B cell (primary cell): ENCODE results near the gene NRN1L. TPM values are rescaled to one million over a fixed set of nuclear protein-coding genes. Genes with fewer than 3 reads are reported as not detected.

Experiments used
- ATAC-seq: fragments of 200-7000 bp; cut with Tn5 transposase; one replicate; pipeline ENCODE4 v1.10.0; 2021; ENCODE audit warnings: low read depth, mild to moderate bottlenecking, moderate number of reproducible peaks, moderate library complexity
- CTCF ChIA-PET: fragments of 350-600 bp; sonication (Branson Sonifier 250); formaldehyde crosslinking; loops from one replicate; lab custom pipeline; 2021; ENCODE audit warnings: antibody characterized with exemption, inconsistent platforms; lab: Charles Lee
- POLR2A ChIA-PET: fragments of 350-600 bp; sonication (Branson Sonifier 250); formaldehyde crosslinking; loops from one replicate; lab custom pipeline; 2021; ENCODE audit warnings: antibody characterized with exemption; lab: Charles Lee
- DNase-seq: peaks from one replicate; pipeline ENCODE4 v3.0.0; 2013
- H2AFZ ChIP-seq: 2 replicates; pipeline ENCODE4 v1.6.1; 2012; ENCODE audit warnings: mild to moderate bottlenecking, low read depth, low read length; ENCODE audit not compliant: insufficient read depth, poor library complexity, severe bottlenecking
- H3K27ac ChIP-seq, 2 donors: 1 replicate in 1 of 2; 2 replicates in 1 of 2; pipeline ENCODE4 v1.5.1; 2012 to 2013; ENCODE audit warnings: low read length in 2 of 2, mild to moderate bottlenecking in 2 of 2, moderate library complexity in 1 of 2
- H3K27me3 ChIP-seq, 4 experiments: fragments of 200-600 bp in 1 of 4; sonication (generic) in 1 of 4; replicated peaks in 1 of 4; 1 replicate in 2 of 4; 2 replicates in 2 of 4; pipeline versions ENCODE4 v1.6.1 to v1.7.0; 2013 to 2016; ENCODE audit warnings: low read length in 3 of 4, mild to moderate bottlenecking in 2 of 4, mixed read lengths in 1 of 4, moderate library complexity in 1 of 4; ENCODE audit not compliant: insufficient read depth in 4 of 4, control insufficient read depth in 3 of 4; ENCODE audit errors: control extremely low read depth in 1 of 4
- H3K36me3 ChIP-seq, 2 experiments: replicated peaks in 1 of 2; 1 replicate in 1 of 2; 2 replicates in 1 of 2; pipeline versions ENCODE4 v1.6.1 to v1.7.1; 2013; ENCODE audit warnings: low read length in 1 of 2; ENCODE audit not compliant: insufficient read depth in 2 of 2, control insufficient read depth in 1 of 2; ENCODE audit errors: control extremely low read depth in 1 of 2, extremely low read depth in 1 of 2
- H3K4me1 ChIP-seq, 2 donors: fragments of 200-600 bp in 1 of 2; sonication (generic) in 1 of 2; 1 replicate in 1 of 2; 2 replicates in 1 of 2; pipeline versions ENCODE4 v1.5.1 to v1.6.1; 2013 to 2017; ENCODE audit warnings: low read length in 2 of 2; ENCODE audit not compliant: control insufficient read depth in 2 of 2, insufficient read depth in 2 of 2
- H3K4me2 ChIP-seq: replicated peaks from 2 replicates; pipeline ENCODE3; 2012; ENCODE audit warnings: mild to moderate bottlenecking, low read depth, low read length; ENCODE audit not compliant: poor library complexity, severe bottlenecking
- H3K4me3 ChIP-seq, 5 experiments: fragments of 200-600 bp in 1 of 5; sonication (generic) in 1 of 5; 1 replicate in 3 of 5; 2 replicates in 2 of 5; pipeline versions ENCODE4 v1.5.1 to v1.7.0; 2011 to 2016; ENCODE audit warnings: low read length in 4 of 5, mild to moderate bottlenecking in 4 of 5, low read depth in 2 of 5, control low read depth in 1 of 5, moderate library complexity in 1 of 5; ENCODE audit not compliant: insufficient read depth in 1 of 5; ENCODE audit errors: control extremely low read depth in 1 of 5, extremely low read depth in 1 of 5
- H3K79me2 ChIP-seq: fragments of 200-600 bp; sonication (generic); one replicate; pipeline ENCODE4 v1.6.0; 2016; ENCODE audit warnings: low read length; ENCODE audit not compliant: control insufficient read depth, insufficient read depth
- H3K9ac ChIP-seq: fragments of 200-600 bp; sonication (generic); 2 replicates; pipeline ENCODE4 v1.6.1; 2017; ENCODE audit warnings: mild to moderate bottlenecking, low read length, moderate library complexity
- H3K9me3 ChIP-seq, 3 donors: one replicate each; pipeline versions ENCODE4 v1.6.1 to v1.7.1; 2013; ENCODE audit warnings: low read length in 2 of 3; ENCODE audit not compliant: control insufficient read depth in 2 of 3, insufficient read depth in 1 of 3; ENCODE audit errors: control extremely low read depth in 1 of 3
- H4K20me1 ChIP-seq: 2 replicates; pipeline ENCODE4 v1.6.0; 2012; ENCODE audit warnings: mild to moderate bottlenecking, low read length; ENCODE audit not compliant: insufficient read depth, control insufficient read depth, poor library complexity, severe bottlenecking
- H3K27ac Mint-ChIP-seq: one replicate; pipeline ENCODE4 v1.8.0; 2021; ENCODE audit warnings: mixed read lengths
- H3K27me3 Mint-ChIP-seq: one replicate; pipeline ENCODE4 v1.8.0; 2021; ENCODE audit warnings: mixed read lengths
- H3K4me1 Mint-ChIP-seq: one replicate; pipeline ENCODE4 v1.8.0; 2021; ENCODE audit warnings: mixed read lengths
- H3K4me3 Mint-ChIP-seq: one replicate; pipeline ENCODE4 v1.8.0; 2021; ENCODE audit warnings: mixed read lengths
- H3K9me3 Mint-ChIP-seq: one replicate; pipeline ENCODE4 v1.8.0; 2022; ENCODE audit warnings: mixed read lengths; ENCODE audit not compliant: insufficient read depth
- CTCF ChIP-seq: fragments of 200-600 bp; IDR thresholded peaks from one replicate; pipeline ENCODE4 v1.8.0; 2022; ENCODE audit warnings: antibody characterized with exemption, mild to moderate bottlenecking
- EZH2 ChIP-seq: IDR thresholded peaks from 2 replicates; pipeline ENCODE4 v1.6.1; 2012; ENCODE audit warnings: borderline replicate concordance, low read depth, mild to moderate bottlenecking, moderate library complexity, low read length; ENCODE audit not compliant: insufficient read depth, poor library complexity, severe bottlenecking
- WGBS: methylation state at CpG from one replicate; pipeline ENCODE4 v1.1.5; 2013; ENCODE audit warnings: missing lambda C conversion rate; ENCODE audit not compliant: insufficient coverage; 5-methylcytosine and 5-hydroxymethylcytosine counted together
- intact Hi-C: fragments of 100-400 bp; cut with micrococcal nuclease; formaldehyde crosslinking; loops from one replicate; pipeline ENCODE4 v1.10.0; 2022
- polyA plus RNA-seq: library from polyadenylated mRNA; depleted of rRNA; stranded (reverse); fragments of >200 nt; gene quantifications from 2 replicates; pipeline ENCODE4 v1.2.3, GENCODE V29; 2012
- total RNA-seq, 2 donors: library from RNA; stranded (reverse); fragments of 120-200 nt in 1 of 2; gene quantifications; 1 replicate in 1 of 2; 2 replicates in 1 of 2; pipeline versions ENCODE4 v1.2.3 to v1.2.4, GENCODE V29; 2013 to 2022

The NRN1L gene
- total and polyA plus RNA-seq, 2 donors (not counting 1 experiment from before 2014, with no cell fraction given): 2.1 to 4.1 TPM

GRCh38 chr16:67855789-67856188, 28.9 kb upstream of the NRN1L start:
- Histone ChIP-seq H3K9ac (no peak overlapping the region), H2AFZ (no peak overlapping the region), H3K27ac (no peak overlapping the region), H4K20me1 (peaks cover 68% of the 10 kb centered on the region), H3K9me3 (no peaks in the 10 kb centered on the region), H3K4me2 (no peak overlapping the region), H3K4me3 (no peak overlapping the region), H3K36me3 (peaks cover 0 to 7% of the 10 kb centered on the region in 2 experiments), H3K27me3 (no peaks in the 10 kb centered on the region), H3K4me1 (no peaks in the 10 kb centered on the region), H3K79me2 (peaks cover 97% of the 10 kb centered on the region)
- no peak overlapping the region for H3K27ac Mint-ChIP-seq
- CTCF ChIA-PET: interaction anchor here (0.9 kb wide), 1 partner anchor 28 kb away, joined by 4 read pairs; no protein-coding TSS in a partner anchor
- WGBS: 90% methylated on average over 8 of the region's 10 CpGs
- H3K4me1 Mint-ChIP-seq: peaks cover 21% of the 10 kb centered on the region
- intact Hi-C loops: no loop called here
- no peak for ATAC-seq
- DNase-seq: no peak
- no peak for TF ChIP-seq CTCF
- TF ChIP-seq EZH2: no peak
- no peak overlapping the region for H3K4me3 Mint-ChIP-seq
- H3K27me3 Mint-ChIP-seq: no peaks in the 10 kb centered on the region
- H3K9me3 Mint-ChIP-seq: no peaks in the 10 kb centered on the region
- POLR2A ChIA-PET: interaction anchor here (0.6 kb wide), 1 partner anchor 326 kb away, joined by 7 read pairs; no protein-coding TSS in a partner anchor

GRCh38 chr16:67856927-67857546, 27.6 kb upstream of the NRN1L start:
- POLR2A ChIA-PET: no interaction called here
- intact Hi-C loops: no loop called here
- no peak overlapping the region for H3K27ac ChIP-seq

More at GRCh38 chr16:67856927-67857546, 27.6 kb upstream of the NRN1L start:
- Histone ChIP-seq H4K20me1 (peaks cover 77% of the 10 kb centered on the region), H3K9ac (no peak overlapping the region), H3K36me3 (peaks cover 0 to 18% of the 10 kb centered on the region in 2 experiments), H3K79me2 (peaks cover 99% of the 10 kb centered on the region), H3K4me2 (no peak overlapping the region), H3K9me3 (no peaks in the 10 kb centered on the region), H3K4me1 (no peaks in the 10 kb centered on the region), H3K4me3 (no peak overlapping the region), H2AFZ (no peak overlapping the region), H3K27me3 (no peaks in the 10 kb centered on the region)
- TF ChIP-seq CTCF (no peak), EZH2 (no peak)
- no peak overlapping the region for H3K4me3 Mint-ChIP-seq
- no peak for DNase-seq
- no peaks in the 10 kb centered on the region for H3K9me3 Mint-ChIP-seq
- no peak for ATAC-seq
- peaks cover 28% of the 10 kb centered on the region for H3K4me1 Mint-ChIP-seq
- no peaks in the 10 kb centered on the region for H3K27me3 Mint-ChIP-seq
- CTCF ChIA-PET: interaction anchor here (1.4 to 1.5 kb wide), 2 partner anchors 26 to 50 kb away, joined by 3 to 4 read pairs; partner anchors contain the start of gene TSNAXIP1
- no peak overlapping the region for H3K27ac Mint-ChIP-seq
- WGBS: 97% methylated on average over 5 of the region's 5 CpGs
